Mesodermal cell (in vitro differentiated cells): ENCODE results near the gene CYTH2.

ENCODE experiments used
- H3K27ac ChIP-seq: 2 replicates; pipeline ENCODE4 v1.7.0; 2013; ENCODE audit warnings: mild to moderate bottlenecking, low read depth, low read length, moderate library complexity; ENCODE audit not compliant: severe bottlenecking
- H3K36me3 ChIP-seq: 2 replicates; pipeline ENCODE4 v1.7.1; 2013; ENCODE audit warnings: mild to moderate bottlenecking, low read length, moderate library complexity; ENCODE audit not compliant: control insufficient read depth, insufficient read depth
- H3K4me1 ChIP-seq: one replicate; pipeline ENCODE4 v1.7.1; 2013; ENCODE audit warnings: mild to moderate bottlenecking, low read length; ENCODE audit not compliant: insufficient read depth, control insufficient read depth, poor library complexity, severe bottlenecking
- H3K4me3 ChIP-seq: 2 replicates; pipeline ENCODE4 v1.7.0; 2013; ENCODE audit warnings: low read length, control low read depth, mild to moderate bottlenecking; ENCODE audit not compliant: insufficient read depth, poor library complexity, severe bottlenecking; ENCODE audit errors: extremely low read depth
- H3K9me3 ChIP-seq: 2 replicates; pipeline ENCODE4 v1.7.1; 2013; ENCODE audit warnings: mild to moderate bottlenecking, low read length, moderate library complexity; ENCODE audit not compliant: control insufficient read depth
- WGBS, 2 experiments: methylation state at CpG; one replicate each; pipeline ENCODE4 v1.1.5; 2013; ENCODE audit warnings: missing lambda C conversion rate in 2 of 2; ENCODE audit not compliant: insufficient coverage in 2 of 2; 5-methylcytosine and 5-hydroxymethylcytosine counted together

Gene CYTH2

DNA sequence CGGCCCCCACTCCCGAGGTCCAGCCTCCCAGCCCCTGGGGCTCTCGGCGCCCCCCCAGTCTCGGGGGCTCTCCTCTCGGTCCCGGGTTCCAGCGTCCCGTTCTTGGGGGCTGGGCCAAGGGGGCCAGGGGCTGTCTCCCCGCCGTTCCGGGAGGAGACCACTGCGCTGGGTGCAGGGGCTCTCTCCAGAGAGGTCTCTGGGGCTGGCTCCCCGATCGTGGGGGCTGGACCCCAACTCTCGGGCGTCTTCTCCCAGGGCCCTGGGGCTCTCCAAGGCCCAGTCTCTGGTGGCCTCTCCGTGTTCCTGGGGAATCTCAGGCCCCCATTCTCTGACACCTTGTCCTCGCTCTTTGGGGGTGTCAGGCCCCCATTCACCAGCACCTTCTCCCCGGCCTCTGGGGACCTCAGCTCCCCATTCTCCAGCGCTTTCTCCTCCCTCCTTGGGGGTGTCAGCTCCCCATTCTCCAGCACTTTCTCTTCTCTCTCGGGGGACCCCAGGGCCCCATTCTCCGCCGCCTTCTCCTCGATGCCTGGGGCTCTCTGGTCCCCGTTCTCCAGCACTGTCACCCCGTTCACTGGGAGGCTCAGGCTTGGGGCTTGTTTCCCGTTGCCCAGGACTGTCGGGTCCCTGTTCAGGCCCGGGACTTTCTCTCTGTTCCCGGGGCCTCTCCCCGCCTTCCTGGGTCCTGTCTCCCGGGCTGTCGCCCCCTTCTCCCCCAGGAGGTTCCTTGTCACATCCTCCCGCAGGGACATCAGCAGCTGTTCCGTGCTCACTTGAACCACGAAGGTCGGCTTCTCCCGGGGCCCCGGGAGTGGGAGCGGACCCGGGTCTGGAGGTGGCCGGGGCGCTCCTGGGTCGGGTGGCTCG lies 28.8 kb downstream of the CYTH2 start:
- H3K27ac ChIP-seq: no peak overlapping the region
- no peaks in the 10 kb centered on the region for H3K36me3 ChIP-seq
- no peaks in the 10 kb centered on the region for H3K4me1 ChIP-seq
- 95% methylated on average over 41 to 45 of the region's 46 CpGs for WGBS, 2 experiments
- H3K4me3 ChIP-seq: no peak overlapping the region
- H3K9me3 ChIP-seq: no peaks in the 10 kb centered on the region

DNA sequence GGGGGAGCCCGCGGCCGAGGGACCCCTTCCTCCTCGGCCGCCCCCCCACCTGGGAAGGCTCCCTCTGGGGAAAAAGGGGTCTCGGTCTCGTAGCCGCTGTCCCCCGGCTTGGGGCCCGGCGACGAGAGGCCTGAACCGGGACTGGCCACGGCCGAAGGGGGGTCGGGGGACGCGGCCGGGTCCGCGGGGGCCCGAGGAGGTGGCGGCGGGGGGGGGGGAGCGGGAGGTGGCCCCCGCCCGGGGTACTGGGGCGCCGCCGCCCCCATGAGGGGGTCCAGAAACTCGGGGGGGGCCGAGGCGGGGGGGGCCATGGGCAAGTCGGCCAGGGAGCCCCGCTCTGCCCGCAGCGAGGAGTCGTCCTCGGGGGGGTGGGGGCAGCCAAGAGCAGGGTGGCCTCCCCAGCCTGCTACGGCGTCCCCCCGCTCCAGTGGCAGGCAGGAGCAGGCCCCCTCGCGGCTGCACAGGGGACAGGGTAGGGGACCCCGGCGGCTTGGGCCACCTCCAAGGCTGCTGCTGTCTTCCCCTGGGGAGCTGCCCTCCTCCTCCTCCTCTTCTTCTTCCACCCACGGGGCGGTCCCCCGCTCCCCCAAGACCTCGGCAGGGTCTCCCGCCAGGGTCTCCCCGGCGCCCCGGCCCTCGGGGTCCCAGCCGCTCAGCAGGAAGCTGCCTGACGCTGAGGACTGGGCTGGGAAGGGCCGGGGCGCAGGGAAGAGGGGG lies 29.6 kb downstream of the CYTH2 start:
- Histone ChIP-seq H3K36me3 (no peaks in the 10 kb centered on the region), H3K27ac (no peak overlapping the region), H3K9me3 (no peaks in the 10 kb centered on the region), H3K4me1 (no peaks in the 10 kb centered on the region), H3K4me3 (no peak overlapping the region)
- 93 to 94% methylated on average over 23 to 27 of the region's 59 CpGs for WGBS, 2 experiments

DNA sequence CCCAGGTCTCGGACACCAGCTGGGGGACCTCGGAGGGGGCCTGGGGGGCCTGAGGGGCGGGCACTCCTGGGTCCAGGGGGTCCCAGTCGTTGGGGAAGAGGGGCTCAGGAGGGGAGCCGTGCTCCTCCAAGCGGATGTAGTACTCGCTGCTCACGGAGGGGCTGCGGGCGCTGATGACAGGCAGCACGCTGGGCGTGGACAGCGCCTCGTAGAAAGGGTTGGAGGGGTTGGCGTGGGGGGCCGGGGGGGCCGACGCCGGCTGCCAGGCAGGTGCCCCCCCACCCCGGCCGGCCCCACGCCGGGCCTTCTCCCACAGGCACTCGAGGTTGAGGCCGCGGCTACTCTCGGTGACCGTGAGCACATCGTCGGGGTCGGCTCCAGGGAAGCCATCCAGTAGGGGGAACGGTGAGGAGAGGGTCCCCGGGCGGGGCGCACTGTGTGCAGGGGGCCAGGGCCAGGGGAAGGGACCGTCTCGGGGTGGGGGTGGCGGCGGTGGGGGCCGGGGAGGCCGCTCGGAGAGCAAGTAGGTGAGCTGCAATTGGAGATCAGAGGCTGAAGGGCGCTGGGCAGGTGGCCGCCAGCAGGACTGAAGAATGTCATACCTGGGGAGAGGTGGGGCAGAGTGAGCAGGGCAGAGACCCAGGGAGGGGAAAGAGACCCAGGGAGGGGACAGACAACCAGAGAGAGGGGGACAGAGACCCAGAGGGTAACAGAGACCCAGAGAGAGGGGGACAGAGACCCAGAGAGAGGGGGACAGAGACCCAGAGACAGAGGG lies 30.3 kb downstream of the CYTH2 start:
- Histone ChIP-seq H3K27ac (no peak overlapping the region), H3K4me1 (no peaks in the 10 kb centered on the region), H3K9me3 (no peaks in the 10 kb centered on the region), H3K36me3 (no peaks in the 10 kb centered on the region), H3K4me3 (no peak overlapping the region)
- 93 to 94% methylated on average over 38 to 43 of the region's 44 CpGs for WGBS, 2 experiments

DNA sequence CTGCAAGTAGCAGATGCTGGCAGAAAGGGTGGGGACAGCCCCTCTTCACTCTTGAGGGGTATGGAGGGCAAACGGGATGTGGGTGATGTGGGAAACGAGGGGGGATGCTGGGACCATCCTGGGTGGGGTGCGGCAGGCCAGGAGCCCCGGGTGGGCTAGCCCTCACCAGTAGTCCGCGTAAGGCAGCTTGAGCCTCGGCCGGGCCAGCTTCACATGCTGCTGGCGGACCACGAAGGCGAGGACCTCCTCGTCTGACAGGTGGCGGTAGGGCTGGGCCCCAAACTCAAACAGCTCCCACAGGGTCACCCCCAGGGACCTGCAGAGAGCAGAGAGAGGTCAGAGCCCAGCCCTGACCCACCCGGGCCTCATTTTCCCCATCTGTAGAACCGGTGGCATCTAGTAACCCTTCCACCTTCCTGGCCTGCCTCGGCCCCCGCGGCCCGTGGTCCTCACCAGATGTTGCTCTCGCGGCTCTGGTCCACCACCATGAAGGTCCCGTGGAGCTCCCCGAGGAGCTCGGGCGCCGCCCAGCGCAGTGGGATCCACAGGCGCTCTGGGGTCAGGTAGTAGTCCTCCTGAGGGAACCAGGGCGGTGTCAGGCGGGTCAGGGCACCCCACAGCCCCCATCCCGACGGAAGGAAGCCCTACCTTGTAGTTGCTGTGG lies 31.8 kb downstream of the CYTH2 start:
- Histone ChIP-seq H3K4me3 (peak overlapping the region; percentile 25), H3K36me3 (no peaks in the 10 kb centered on the region), H3K4me1 (no peaks in the 10 kb centered on the region), H3K27ac (no peak overlapping the region), H3K9me3 (no peaks in the 10 kb centered on the region)
- WGBS, 2 experiments: 56 to 66% methylated on average over 23 to 29 of the region's 32 CpGs

DNA sequence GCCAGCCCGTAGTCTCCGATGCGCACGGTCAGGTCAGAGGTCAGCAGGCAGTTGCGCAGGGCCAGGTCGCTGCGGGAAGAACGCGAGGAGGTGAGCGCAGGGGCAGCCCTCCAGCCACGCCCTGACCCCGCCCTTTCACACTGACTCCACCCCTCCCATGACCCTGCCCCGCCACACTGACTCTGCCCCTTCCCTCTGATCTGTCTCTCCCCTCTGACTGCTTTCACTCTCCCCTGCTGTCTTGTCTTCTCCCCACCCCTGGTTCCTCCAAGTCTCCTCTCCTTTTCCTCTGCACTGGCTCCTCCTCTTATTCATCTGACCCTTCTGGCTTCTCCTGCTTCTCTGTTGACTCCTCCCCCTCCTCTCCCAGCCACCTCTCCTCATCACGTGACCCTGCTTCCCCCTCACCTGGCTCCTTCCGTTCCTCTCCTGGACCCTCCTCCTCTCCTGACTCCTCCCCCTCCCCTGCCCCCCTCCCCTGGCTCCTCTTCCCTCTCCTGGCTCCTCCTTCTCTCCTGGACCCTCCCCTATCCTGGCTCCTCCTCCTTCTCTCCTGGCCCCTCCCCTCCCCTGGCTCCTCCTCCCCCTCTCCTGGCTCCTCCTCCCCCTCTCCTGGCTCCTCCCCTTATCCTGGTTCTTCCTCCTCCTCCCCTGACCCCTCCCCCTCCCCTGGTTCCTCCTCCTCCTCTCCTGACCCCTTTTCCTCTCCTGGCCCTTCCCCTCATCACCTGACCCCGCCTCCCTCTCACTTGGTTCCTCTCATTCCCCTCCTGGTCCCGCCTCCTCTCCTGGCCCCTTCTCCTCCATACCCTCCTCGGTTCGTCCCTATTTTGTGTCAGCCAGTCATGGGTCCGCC lies 32.6 kb downstream of the CYTH2 start:
- no peaks in the 10 kb centered on the region for H3K4me1 ChIP-seq
- no peak overlapping the region for H3K27ac ChIP-seq
- H3K4me3 ChIP-seq: peak overlapping the region; percentile 25
- no peaks in the 10 kb centered on the region for H3K9me3 ChIP-seq
- 2 to 4% methylated on average over 15 to 19 of the region's 20 CpGs for WGBS, 2 experiments
- no peaks in the 10 kb centered on the region for H3K36me3 ChIP-seq

DNA sequence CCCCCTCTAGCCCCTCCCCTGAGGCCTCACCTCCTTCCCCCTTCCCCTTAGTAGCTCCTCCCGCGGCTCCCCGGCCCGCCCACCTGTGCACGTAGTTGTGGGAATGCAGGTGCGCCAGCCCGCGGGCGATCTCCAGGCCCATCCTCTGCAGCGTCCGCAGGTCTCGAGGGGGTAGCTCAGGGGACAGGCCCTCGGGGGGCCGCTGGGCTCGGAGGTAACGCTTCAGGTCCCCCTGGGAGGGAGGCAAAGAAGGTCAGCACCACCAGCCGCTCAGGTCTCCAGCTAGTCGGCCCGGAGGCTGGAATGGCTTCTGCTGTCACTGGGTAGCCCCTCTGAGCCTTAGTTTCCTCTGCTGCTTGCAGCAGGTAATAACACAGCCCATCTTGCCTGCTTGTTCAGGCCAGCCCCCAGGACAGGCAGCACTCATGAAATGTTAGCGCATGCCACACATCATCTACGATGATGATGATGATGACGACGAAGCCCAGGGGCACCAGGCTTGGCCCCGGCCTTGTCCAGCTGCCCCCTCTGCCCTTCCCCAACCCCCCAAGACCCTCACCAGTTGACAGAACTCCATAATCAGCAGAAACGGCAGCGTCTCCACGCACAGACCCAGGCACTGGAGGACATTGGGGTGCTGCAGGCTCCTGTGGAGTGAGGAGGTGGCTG lies 33.3 kb downstream of the CYTH2 start:
- Histone ChIP-seq H3K36me3 (no peaks in the 10 kb centered on the region), H3K9me3 (no peaks in the 10 kb centered on the region), H3K4me3 (peak overlapping the region; percentile 16), H3K27ac (no peak overlapping the region), H3K4me1 (no peaks in the 10 kb centered on the region)
- WGBS, 2 experiments: 27 to 29% methylated on average over 20 to 22 of the region's 27 CpGs

DNA sequence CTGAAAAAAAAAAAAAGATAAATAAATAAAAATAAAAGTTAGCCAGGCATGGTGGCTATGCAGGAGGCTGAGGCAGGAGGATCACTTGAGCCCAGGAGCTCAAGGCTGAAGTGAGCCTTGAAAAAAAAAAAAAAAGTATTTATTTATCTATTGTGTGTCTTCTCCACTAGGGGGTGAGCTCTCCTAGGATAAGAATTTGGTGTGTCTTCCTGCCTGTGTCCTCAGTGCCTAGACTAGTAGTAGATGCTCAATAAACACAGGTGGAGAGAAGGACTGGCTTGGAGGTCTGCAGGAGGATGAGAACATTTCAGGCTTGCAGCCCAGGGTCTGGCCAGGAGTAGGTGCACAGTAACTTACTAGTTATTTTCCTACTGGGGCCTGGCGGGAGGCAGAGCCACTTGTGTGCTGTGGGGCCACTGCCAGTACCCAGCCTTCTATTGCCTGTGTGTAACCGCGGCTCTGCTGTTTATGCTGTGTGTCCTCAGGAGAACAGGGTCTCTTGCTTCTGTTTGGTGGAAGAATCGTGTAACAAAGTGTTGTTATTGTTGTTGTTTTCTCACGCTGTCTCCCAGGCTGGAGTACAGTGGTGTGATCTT lies 37.1 kb downstream of the CYTH2 start:
- no peaks in the 10 kb centered on the region for H3K4me1 ChIP-seq
- WGBS, 2 experiments: 91 to 100% methylated on average over 4 to 5 of the region's 5 CpGs
- H3K4me3 ChIP-seq: no peak overlapping the region
- H3K9me3 ChIP-seq: no peaks in the 10 kb centered on the region
- no peaks in the 10 kb centered on the region for H3K36me3 ChIP-seq
- no peak overlapping the region for H3K27ac ChIP-seq

DNA sequence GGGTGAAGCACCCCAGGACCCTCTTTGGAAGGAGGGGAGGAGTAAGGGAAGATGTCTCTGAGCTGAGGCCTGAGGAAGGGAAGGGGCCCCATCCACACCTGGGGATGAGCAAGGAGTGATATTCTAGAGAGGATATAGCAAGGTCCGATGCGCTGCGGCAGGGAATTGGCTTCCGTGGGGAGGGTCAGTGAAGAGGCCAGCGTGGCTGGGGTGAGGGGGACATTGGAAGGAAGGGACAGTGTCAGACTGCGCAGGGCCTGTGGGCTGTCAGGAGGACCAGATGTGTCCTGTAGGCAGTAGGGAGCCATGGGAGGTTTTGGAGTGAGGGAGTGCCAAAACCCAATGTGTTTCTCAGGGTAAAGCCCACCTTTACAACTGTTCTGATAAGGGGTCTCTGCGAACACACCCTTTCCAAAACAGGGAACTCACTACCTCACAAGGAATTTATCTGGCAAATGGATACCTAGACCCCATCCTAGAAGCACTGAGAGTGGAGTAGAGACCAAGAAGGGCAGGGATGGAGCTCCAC lies 38.8 kb downstream of the CYTH2 start:
- Histone ChIP-seq H3K4me3 (no peak overlapping the region), H3K36me3 (no peaks in the 10 kb centered on the region), H3K27ac (no peak overlapping the region), H3K4me1 (no peaks in the 10 kb centered on the region), H3K9me3 (no peaks in the 10 kb centered on the region)
- WGBS, 2 experiments: 95 to 98% methylated on average over 5 to 6 of the region's 7 CpGs

DNA sequence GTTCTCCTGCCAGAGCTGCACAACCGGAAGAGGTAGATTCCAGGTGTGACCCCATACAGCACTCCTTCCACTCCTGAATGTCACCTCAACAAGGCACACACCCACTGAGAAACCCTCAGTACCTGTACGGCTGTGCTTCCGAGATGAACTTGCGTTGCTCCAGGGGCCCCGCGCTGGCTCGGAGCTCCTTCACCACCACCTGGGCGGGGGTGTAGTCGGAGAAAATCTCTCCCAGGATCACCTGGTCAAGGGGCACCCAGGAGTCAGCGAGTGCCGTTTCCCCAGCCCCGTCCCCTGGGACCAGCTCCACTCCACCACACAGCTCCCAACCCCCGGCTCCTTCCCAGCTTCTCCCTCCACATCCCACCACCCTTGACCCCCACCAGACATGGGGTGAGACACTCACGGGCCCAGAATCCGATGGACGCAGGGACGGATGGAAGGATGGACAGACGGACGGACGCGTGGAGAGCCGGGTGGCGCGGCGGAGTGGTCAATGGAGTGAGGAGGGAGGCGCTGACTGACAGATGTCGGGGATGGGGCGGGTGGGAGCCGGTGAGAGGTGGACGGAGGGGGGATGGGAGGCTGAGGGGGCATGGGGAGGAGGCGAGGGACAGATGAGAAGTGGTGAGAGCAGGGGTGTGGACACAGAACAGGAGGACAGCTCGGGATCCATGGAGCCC lies 39.7 kb downstream of the CYTH2 start:
- no peaks in the 10 kb centered on the region for H3K4me1 ChIP-seq
- WGBS, 2 experiments: 86 to 94% methylated on average over 14 to 23 of the region's 32 CpGs
- no peak overlapping the region for H3K27ac ChIP-seq
- no peaks in the 10 kb centered on the region for H3K9me3 ChIP-seq
- no peak overlapping the region for H3K4me3 ChIP-seq
- no peaks in the 10 kb centered on the region for H3K36me3 ChIP-seq
